SH-SY5Y (cell line): Measurements from ENCODE around the gene PIEZO2.

ENCODE experiments used
- GATA2 ChIP-seq: IDR thresholded peaks from 2 replicates; pipeline ENCODE4 v1.6.1; 2011; ENCODE audit warnings: mild to moderate bottlenecking, low read depth, low read length
- GATA3 ChIP-seq: IDR thresholded peaks from 2 replicates; pipeline ENCODE4 v1.6.1; 2011; ENCODE audit warnings: low read depth, mild to moderate bottlenecking, low read length, moderate library complexity

PIEZO2 gene

GRCh38 chr18:10745971-10746370 is 403.4 kb downstream of the PIEZO2 start:
- TF ChIP-seq GATA2 (no peak), GATA3 (no peak)

- no peak for TF ChIP-seq GATA2
- no peak for TF ChIP-seq GATA3
Observed at GRCh38 chr18:10745219-10745618, 404.1 kb downstream of the PIEZO2 start.

- no peak for TF ChIP-seq GATA2
- TF ChIP-seq GATA3 = no peak
Observed at GRCh38 chr18:10743766-10744165, 405.6 kb downstream of the PIEZO2 start.

- no peak for TF ChIP-seq GATA3
- TF ChIP-seq GATA2 = no peak
Observed at GRCh38 chr18:10739152-10739551, 410.2 kb downstream of the PIEZO2 start.

GRCh38 chr18:10736984-10737383 is 412.4 kb downstream of the PIEZO2 start:
- TF ChIP-seq GATA3 = no peak
- TF ChIP-seq GATA2 = no peak

GRCh38 chr18:10732990-10733389 is 416.4 kb downstream of the PIEZO2 start:
- TF ChIP-seq GATA3 (no peak), GATA2 (no peak)

- TF ChIP-seq GATA3 (no peak), GATA2 (no peak)
Observed at GRCh38 chr18:10727477-10727876, 421.9 kb downstream of the PIEZO2 start.

- no peak for TF ChIP-seq GATA3
- TF ChIP-seq GATA2 = no peak
Observed at GRCh38 chr18:10726198-10727068, 422.9 kb downstream of the PIEZO2 start.

- no peak for TF ChIP-seq GATA2
- no peak for TF ChIP-seq GATA3
Observed at GRCh38 chr18:10724666-10725065, 424.7 kb downstream of the PIEZO2 start.

- no peak for TF ChIP-seq GATA2
Observed at GRCh38 chr18:10723496-10723895, 425.9 kb downstream of the PIEZO2 start.

- TF ChIP-seq GATA3 (no peak), GATA2 (no peak)
Observed at GRCh38 chr18:10718809-10719208, 430.6 kb downstream of the PIEZO2 start.

- TF ChIP-seq GATA3 = no peak
- TF ChIP-seq GATA2 = no peak
Observed at GRCh38 chr18:10715791-10716190, 433.6 kb downstream of the PIEZO2 start.

GRCh38 chr18:10713409-10713808 is 436.0 kb downstream of the PIEZO2 start:
- TF ChIP-seq GATA2 = no peak
- TF ChIP-seq GATA3 = no peak

GRCh38 chr18:10707294-10707693 is 442.1 kb downstream of the PIEZO2 start:
- no peak for TF ChIP-seq GATA3
- no peak for TF ChIP-seq GATA2

- TF ChIP-seq GATA3 = no peak
- no peak for TF ChIP-seq GATA2
Observed at GRCh38 chr18:10705786-10706185, 443.6 kb downstream of the PIEZO2 start.

GRCh38 chr18:10705291-10705690 is 444.1 kb downstream of the PIEZO2 start:
- no peak for TF ChIP-seq GATA2
- TF ChIP-seq GATA3 = no peak

- TF ChIP-seq GATA3 = no peak
- TF ChIP-seq GATA2 = no peak
Observed at GRCh38 chr18:10702206-10702605, 447.2 kb downstream of the PIEZO2 start.
